ENCODE measurements around the gene TSPAN9. TPM values are rescaled to one million over a fixed set of nuclear protein-coding genes. Genes with fewer than 3 reads are reported as not detected.

Gene TSPAN9
- total and polyA plus RNA-seq, 4 donors, result 17.4 to 62.9 (median 34.2) TPM

- no peaks in the 10 kb centered on the region for H3K9me3 ChIP-seq (ENCODE audit: control insufficient read depth in 4 of 4, low read length in 3 of 4)
- peaks cover 9 to 33% (median 26%) of the 10 kb centered on the region in 4 donors for H3K4me1 ChIP-seq (ENCODE audit: control insufficient read depth in 4 of 4, insufficient read depth in 4 of 4, low read length in 3 of 4)
- no peak overlapping the region for H3K27ac ChIP-seq (ENCODE audit: low read depth in 1 of 2, low read length in 2 of 2)
- WGBS, result 91% methylated on average over 12 of the region's 12 CpGs
- H3K9ac ChIP-seq (ENCODE audit: low read depth in 1 of 2, low read length in 2 of 2), result no peak overlapping the region
- TF ChIP-seq SP1 (IDR thresholded peaks at IDR 0.05) (no peak), HNF4A (conservative IDR thresholded peaks at IDR 0.05) (no peak), RAD21 (IDR thresholded peaks at IDR 0.05) (no peak), FOXA1 (IDR thresholded peaks at IDR 0.05) (no peak), FOXA2 (IDR thresholded peaks at IDR 0.05) (no peak)
- TF ChIP-seq, protein P1, sequence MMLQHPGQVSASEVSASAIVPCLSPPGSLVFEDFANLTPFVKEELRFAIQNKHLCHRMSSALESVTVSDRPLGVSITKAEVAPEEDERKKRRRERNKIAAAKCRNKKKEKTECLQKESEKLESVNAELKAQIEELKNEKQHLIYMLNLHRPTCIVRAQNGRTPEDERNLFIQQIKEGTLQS (IDR thresholded peaks at IDR 0.05), result no peak
- TF ChIP-seq, protein P2, sequence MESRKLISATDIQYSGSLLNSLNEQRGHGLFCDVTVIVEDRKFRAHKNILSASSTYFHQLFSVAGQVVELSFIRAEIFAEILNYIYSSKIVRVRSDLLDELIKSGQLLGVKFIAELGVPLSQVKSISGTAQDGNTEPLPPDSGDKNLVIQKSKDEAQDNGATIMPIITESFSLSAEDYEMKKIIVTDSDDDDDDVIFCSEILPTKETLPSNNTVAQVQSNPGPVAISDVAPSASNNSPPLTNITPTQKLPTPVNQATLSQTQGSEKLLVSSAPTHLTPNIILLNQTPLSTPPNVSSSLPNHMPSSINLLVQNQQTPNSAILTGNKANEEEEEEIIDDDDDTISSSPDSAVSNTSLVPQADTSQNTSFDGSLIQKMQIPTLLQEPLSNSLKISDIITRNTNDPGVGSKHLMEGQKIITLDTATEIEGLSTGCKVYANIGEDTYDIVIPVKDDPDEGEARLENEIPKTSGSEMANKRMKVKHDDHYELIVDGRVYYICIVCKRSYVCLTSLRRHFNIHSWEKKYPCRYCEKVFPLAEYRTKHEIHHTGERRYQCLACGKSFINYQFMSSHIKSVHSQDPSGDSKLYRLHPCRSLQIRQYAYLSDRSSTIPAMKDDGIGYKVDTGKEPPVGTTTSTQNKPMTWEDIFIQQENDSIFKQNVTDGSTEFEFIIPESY (IDR thresholded peaks at IDR 0.05), result no peak
- TF ChIP-seq, protein P3, sequence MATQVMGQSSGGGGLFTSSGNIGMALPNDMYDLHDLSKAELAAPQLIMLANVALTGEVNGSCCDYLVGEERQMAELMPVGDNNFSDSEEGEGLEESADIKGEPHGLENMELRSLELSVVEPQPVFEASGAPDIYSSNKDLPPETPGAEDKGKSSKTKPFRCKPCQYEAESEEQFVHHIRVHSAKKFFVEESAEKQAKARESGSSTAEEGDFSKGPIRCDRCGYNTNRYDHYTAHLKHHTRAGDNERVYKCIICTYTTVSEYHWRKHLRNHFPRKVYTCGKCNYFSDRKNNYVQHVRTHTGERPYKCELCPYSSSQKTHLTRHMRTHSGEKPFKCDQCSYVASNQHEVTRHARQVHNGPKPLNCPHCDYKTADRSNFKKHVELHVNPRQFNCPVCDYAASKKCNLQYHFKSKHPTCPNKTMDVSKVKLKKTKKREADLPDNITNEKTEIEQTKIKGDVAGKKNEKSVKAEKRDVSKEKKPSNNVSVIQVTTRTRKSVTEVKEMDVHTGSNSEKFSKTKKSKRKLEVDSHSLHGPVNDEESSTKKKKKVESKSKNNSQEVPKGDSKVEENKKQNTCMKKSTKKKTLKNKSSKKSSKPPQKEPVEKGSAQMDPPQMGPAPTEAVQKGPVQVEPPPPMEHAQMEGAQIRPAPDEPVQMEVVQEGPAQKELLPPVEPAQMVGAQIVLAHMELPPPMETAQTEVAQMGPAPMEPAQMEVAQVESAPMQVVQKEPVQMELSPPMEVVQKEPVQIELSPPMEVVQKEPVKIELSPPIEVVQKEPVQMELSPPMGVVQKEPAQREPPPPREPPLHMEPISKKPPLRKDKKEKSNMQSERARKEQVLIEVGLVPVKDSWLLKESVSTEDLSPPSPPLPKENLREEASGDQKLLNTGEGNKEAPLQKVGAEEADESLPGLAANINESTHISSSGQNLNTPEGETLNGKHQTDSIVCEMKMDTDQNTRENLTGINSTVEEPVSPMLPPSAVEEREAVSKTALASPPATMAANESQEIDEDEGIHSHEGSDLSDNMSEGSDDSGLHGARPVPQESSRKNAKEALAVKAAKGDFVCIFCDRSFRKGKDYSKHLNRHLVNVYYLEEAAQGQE (IDR thresholded peaks at IDR 0.05), result no peak
- peaks cover 0 to 5% (median under 1%) of the 10 kb centered on the region in 4 donors for H3K36me3 ChIP-seq (ENCODE audit: control insufficient read depth in 4 of 4, insufficient read depth in 3 of 4, low read depth in 1 of 4, low read length in 3 of 4)
- no peak overlapping the region for H3K4me3 ChIP-seq (ENCODE audit: low read depth in 1 of 3, low read length in 3 of 3)
- no peak for DNase-seq (ENCODE audit: low spot score)
- no peaks in the 10 kb centered on the region for H3K27me3 ChIP-seq (ENCODE audit: control insufficient read depth in 4 of 4, insufficient read depth in 4 of 4, low read length in 3 of 4)
Measured at GRCh38 chr12:3255057-3255456, 177.9 kb downstream of the TSPAN9 start.

- Histone ChIP-seq H3K4me1 (ENCODE audit: control insufficient read depth in 4 of 4, insufficient read depth in 4 of 4, low read length in 3 of 4) (peaks cover 9 to 30% (median 26%) of the 10 kb centered on the region in 4 donors), H3K36me3 (ENCODE audit: control insufficient read depth in 4 of 4, insufficient read depth in 3 of 4, low read depth in 1 of 4, low read length in 3 of 4) (peaks cover 0 to 5% (median under 1%) of the 10 kb centered on the region in 4 donors), H3K27me3 (ENCODE audit: control insufficient read depth in 4 of 4, insufficient read depth in 4 of 4, low read length in 3 of 4) (no peaks in the 10 kb centered on the region), H3K4me3 (ENCODE audit: low read depth in 1 of 3, low read length in 3 of 3) (no peak overlapping the region), H3K27ac (ENCODE audit: low read depth in 1 of 2, low read length in 2 of 2) (no peak overlapping the region), H3K9me3 (ENCODE audit: control insufficient read depth in 4 of 4, low read length in 3 of 4) (no peaks in the 10 kb centered on the region), H3K9ac (ENCODE audit: low read depth in 1 of 2, low read length in 2 of 2) (no peak overlapping the region)
- no peak for DNase-seq (ENCODE audit: low spot score)
- TF ChIP-seq, protein P2 (IDR thresholded peaks at IDR 0.05), result no peak
- TF ChIP-seq, protein P1 (IDR thresholded peaks at IDR 0.05), result no peak
- TF ChIP-seq TAF1 (conservative IDR thresholded peaks at IDR 0.05) (no peak), EGR1 (IDR thresholded peaks at IDR 0.05; ENCODE audit: low read depth in 2 of 2) (no peak), YY1 (IDR thresholded peaks at IDR 0.05) (no peak), HNF4G (IDR thresholded peaks at IDR 0.05) (no peak), RXRA (IDR thresholded peaks at IDR 0.05) (no peak), NR2F2 (IDR thresholded peaks at IDR 0.05) (no peak), SP1 (IDR thresholded peaks at IDR 0.05) (no peak), FOXA2 (IDR thresholded peaks at IDR 0.05) (no peak), JUND (IDR thresholded peaks at IDR 0.05) (no peak), RAD21 (IDR thresholded peaks at IDR 0.05) (no peak), GABPA (IDR thresholded peaks at IDR 0.05 in 1 of 2, conservative IDR thresholded peaks at IDR 0.05 in 1 of 2) (no peak), MAX (IDR thresholded peaks at IDR 0.05) (no peak), HNF4A (conservative IDR thresholded peaks at IDR 0.05) (no peak)
- TF ChIP-seq, protein P3 (IDR thresholded peaks at IDR 0.05), result no peak
- 94% methylated on average over 26 of the region's 26 CpGs for WGBS
Measured at GRCh38 chr12:3256103-3256631, 179.0 kb downstream of the TSPAN9 start.

All from liver (tissue), 9 donors.